Neuronal stem cell (in vitro differentiated cells): Measurements from ENCODE around the gene DCLK1.

Source experiments
- DNase-seq: peaks from one replicate; pipeline ENCODE4 v3.0.0-alpha.2; 2013; ENCODE audit warnings: low spot score
- H2AFZ ChIP-seq: one replicate; pipeline ENCODE4 v1.6.1; 2013; ENCODE audit warnings: mild to moderate bottlenecking, low read length, inconsistent platforms
- H2AK5ac ChIP-seq: 2 replicates; pipeline ENCODE4 v1.6.1; 2013; ENCODE audit warnings: low read depth, mild to moderate bottlenecking, inconsistent platforms, low read length, moderate library complexity, mixed read lengths
- H2BK120ac ChIP-seq: 2 replicates; pipeline ENCODE4 v1.6.1; 2013; ENCODE audit warnings: low read depth, mild to moderate bottlenecking, inconsistent platforms, low read length, moderate library complexity, mixed read lengths
- H2BK12ac ChIP-seq: one replicate; pipeline ENCODE4 v1.6.1; 2013; ENCODE audit warnings: low read length, inconsistent platforms
- H2BK15ac ChIP-seq: 2 replicates; pipeline ENCODE4 v1.6.1; 2013; ENCODE audit warnings: mild to moderate bottlenecking, low read length, inconsistent platforms, mixed read lengths
- H2BK5ac ChIP-seq: one replicate; pipeline ENCODE4 v1.6.1; 2013; ENCODE audit warnings: inconsistent platforms, mild to moderate bottlenecking, low read length, moderate library complexity
- H3K14ac ChIP-seq: one replicate; pipeline ENCODE4 v1.6.1; 2013; ENCODE audit warnings: low read length, inconsistent platforms
- H3K18ac ChIP-seq: 2 replicates; pipeline ENCODE4 v1.6.1; 2013; ENCODE audit warnings: low read length, inconsistent platforms
- H3K23ac ChIP-seq: 2 replicates; pipeline ENCODE4 v1.6.1; 2013; ENCODE audit warnings: low read depth, mild to moderate bottlenecking, mixed read lengths, low read length, inconsistent platforms; ENCODE audit not compliant: poor library complexity
- H3K27ac ChIP-seq: replicated peaks from 3 replicates; pipeline ENCODE4 v1.5.1; 2013; ENCODE audit warnings: low read length, inconsistent platforms
- H3K27me3 ChIP-seq, 3 experiments: 2 replicates each; pipeline ENCODE4 v1.6.1; 2013; ENCODE audit warnings: low read length in 3 of 3, mild to moderate bottlenecking in 2 of 3, inconsistent platforms in 1 of 3, low read depth in 1 of 3, mixed read lengths in 1 of 3, moderate library complexity in 1 of 3; ENCODE audit not compliant: control insufficient read depth in 3 of 3, insufficient read depth in 3 of 3
- H3K36me3 ChIP-seq, 2 donors: replicated peaks in 1 of 2; 2 replicates each; pipeline ENCODE4 v1.6.1; 2013; ENCODE audit warnings: low read length in 2 of 2; ENCODE audit not compliant: control insufficient read depth in 2 of 2, insufficient read depth in 2 of 2
- H3K4ac ChIP-seq: 2 replicates; pipeline ENCODE4 v1.6.1; 2013; ENCODE audit warnings: inconsistent platforms, mild to moderate bottlenecking, low read length, moderate library complexity
- H3K4me1 ChIP-seq, 2 donors: 1 replicate in 1 of 2; 2 replicates in 1 of 2; pipeline ENCODE4 v1.6.1; 2013; ENCODE audit warnings: low read length in 2 of 2, low read depth in 1 of 2; ENCODE audit not compliant: control insufficient read depth in 2 of 2, insufficient read depth in 1 of 2
- H3K4me2 ChIP-seq: one replicate; pipeline ENCODE4 v1.6.1; 2013; ENCODE audit warnings: mild to moderate bottlenecking, low read length, inconsistent platforms; ENCODE audit not compliant: insufficient read depth, poor library complexity, severe bottlenecking
- H3K4me3 ChIP-seq, 2 donors: 2 replicates each; pipeline ENCODE4 v1.5.1; 2013; ENCODE audit warnings: low read length in 2 of 2, mild to moderate bottlenecking in 2 of 2, inconsistent platforms in 1 of 2, moderate library complexity in 1 of 2
- H3K79me1 ChIP-seq: one replicate; pipeline ENCODE4 v1.6.1; 2013; ENCODE audit warnings: low read depth, mild to moderate bottlenecking, inconsistent platforms, low read length, moderate library complexity
- H3K9ac ChIP-seq: one replicate; pipeline ENCODE4 v1.6.1; 2013; ENCODE audit warnings: mild to moderate bottlenecking, low read depth, low read length, inconsistent platforms; ENCODE audit not compliant: poor library complexity
- H3K9me3 ChIP-seq, 2 donors: replicated peaks in 1 of 2; 2 replicates each; pipeline versions ENCODE3 to v1.6.1; 2013; ENCODE audit warnings: low read length in 2 of 2, mild to moderate bottlenecking in 2 of 2, inconsistent platforms in 1 of 2, low read depth in 1 of 2, mixed read lengths in 1 of 2, moderate library complexity in 1 of 2; ENCODE audit not compliant: control insufficient read depth in 2 of 2, insufficient read depth in 1 of 2
- H4K8ac ChIP-seq: one replicate; pipeline ENCODE4 v1.6.1; 2013; ENCODE audit warnings: low read depth, mild to moderate bottlenecking, inconsistent platforms, low read length, moderate library complexity
- H4K91ac ChIP-seq: one replicate; pipeline ENCODE4 v1.6.1; 2013; ENCODE audit warnings: low read length, low read depth, mild to moderate bottlenecking, inconsistent platforms; ENCODE audit not compliant: poor library complexity
- WGBS, 2 donors: extraction: QIAGEN DNeasy Blood & Tissue Kit; methylation state at CpG; one replicate each; pipeline ENCODE4 v1.1.7; 2013; ENCODE audit warnings: missing lambda C conversion rate in 2 of 2, mixed read lengths in 1 of 2; ENCODE audit not compliant: insufficient read length in 2 of 2, insufficient replicate concordance in 1 of 2; ENCODE audit errors: extremely low coverage in 2 of 2; 5-methylcytosine and 5-hydroxymethylcytosine counted together

DCLK1 gene

GRCh38 chr13:36090592-36090991 lies 40.6 kb downstream of the DCLK1 start:
- WGBS, 2 donors: no CpG with 5 or more reads among the region's 7 CpGs

GRCh38 chr13:36089130-36089647 lies 42.0 kb downstream of the DCLK1 start:
- no peaks in the 10 kb centered on the region for H3K36me3 ChIP-seq
- WGBS, 2 donors: no CpG with 5 or more reads among the region's 7 CpGs
- no peak for DNase-seq
- H2BK15ac ChIP-seq: no peak overlapping the region
- H3K4ac ChIP-seq: no peak overlapping the region
- H3K27me3 ChIP-seq: no peaks in the 10 kb centered on the region
- H2BK5ac ChIP-seq: no peak overlapping the region
- no peaks in the 10 kb centered on the region for H3K4me1 ChIP-seq
- H3K9ac ChIP-seq: no peak overlapping the region
- H3K27ac ChIP-seq: no peak overlapping the region
- no peak overlapping the region for H2BK120ac ChIP-seq
- no peak overlapping the region for H2AFZ ChIP-seq
- H3K4me2 ChIP-seq: no peak overlapping the region
- no peak overlapping the region for H3K4me3 ChIP-seq
- H4K91ac ChIP-seq: no peak overlapping the region
- no peak overlapping the region for H3K18ac ChIP-seq
- no peak overlapping the region for H3K23ac ChIP-seq
- H3K9me3 ChIP-seq: no peaks in the 10 kb centered on the region
- no peaks in the 10 kb centered on the region for H3K79me1 ChIP-seq
- no peak overlapping the region for H3K14ac ChIP-seq
- H2BK12ac ChIP-seq: no peak overlapping the region
- H4K8ac ChIP-seq: no peak overlapping the region
- H2AK5ac ChIP-seq: no peak overlapping the region

More at GRCh38 chr13:36090592-36090991, 40.6 kb downstream of the DCLK1 start:
- Histone ChIP-seq H3K14ac (no peak overlapping the region), H3K4ac (no peak overlapping the region), H4K91ac (no peak overlapping the region), H4K8ac (no peak overlapping the region), H3K79me1 (no peaks in the 10 kb centered on the region), H2BK12ac (no peak overlapping the region), H3K4me3 (no peak overlapping the region), H2BK15ac (no peak overlapping the region), H3K4me1 (no peaks in the 10 kb centered on the region), H3K36me3 (no peaks in the 10 kb centered on the region), H2AK5ac (no peak overlapping the region), H3K18ac (no peak overlapping the region), H2BK120ac (no peak overlapping the region), H3K27me3 (no peaks in the 10 kb centered on the region), H3K23ac (no peak overlapping the region), H2AFZ (no peak overlapping the region), H3K9me3 (no peaks in the 10 kb centered on the region), H3K9ac (no peak overlapping the region), H2BK5ac (no peak overlapping the region), H3K4me2 (no peak overlapping the region), H3K27ac (no peak overlapping the region)
- no peak for DNase-seq

- Histone ChIP-seq H2AFZ (no peak overlapping the region), H3K4me1 (no peaks in the 10 kb centered on the region), H2BK15ac (no peak overlapping the region), H3K79me1 (no peaks in the 10 kb centered on the region), H3K4me3 (no peak overlapping the region), H3K27ac (no peak overlapping the region), H3K36me3 (no peaks in the 10 kb centered on the region), H3K9ac (no peak overlapping the region), H3K23ac (no peak overlapping the region), H2BK5ac (no peak overlapping the region), H3K9me3 (no peaks in the 10 kb centered on the region), H4K91ac (no peak overlapping the region), H2AK5ac (no peak overlapping the region), H3K14ac (no peak overlapping the region), H3K4me2 (no peak overlapping the region), H3K4ac (no peak overlapping the region), H2BK12ac (no peak overlapping the region), H4K8ac (no peak overlapping the region), H2BK120ac (no peak overlapping the region), H3K18ac (no peak overlapping the region), H3K27me3 (no peaks in the 10 kb centered on the region)
- DNase-seq: no peak
- no CpG with 5 or more reads among the region's 5 CpGs for WGBS, 2 donors
These were observed 42.7 kb downstream of the DCLK1 start for GRCh38 chr13:36088463-36088862.

- no peak overlapping the region for H3K9ac ChIP-seq
- no peak overlapping the region for H3K4me3 ChIP-seq
- H4K91ac ChIP-seq: no peak overlapping the region
- no peak overlapping the region for H3K18ac ChIP-seq
- H2BK5ac ChIP-seq: no peak overlapping the region
- no peak overlapping the region for H3K14ac ChIP-seq
- no peak overlapping the region for H4K8ac ChIP-seq
- H3K27me3 ChIP-seq: no peaks in the 10 kb centered on the region
- no peak overlapping the region for H2BK120ac ChIP-seq
- H3K9me3 ChIP-seq: no peaks in the 10 kb centered on the region
- H3K4me1 ChIP-seq: no peaks in the 10 kb centered on the region
- no peak overlapping the region for H2AK5ac ChIP-seq
- no CpG with 5 or more reads among the region's 2 CpGs for WGBS, 2 donors
- H2BK12ac ChIP-seq: no peak overlapping the region
- no peak overlapping the region for H3K27ac ChIP-seq
- no peak overlapping the region for H2AFZ ChIP-seq
- DNase-seq: no peak
- H3K23ac ChIP-seq: no peak overlapping the region
- no peaks in the 10 kb centered on the region for H3K79me1 ChIP-seq
- no peak overlapping the region for H2BK15ac ChIP-seq
- H3K36me3 ChIP-seq: no peaks in the 10 kb centered on the region
- H3K4ac ChIP-seq: no peak overlapping the region
- H3K4me2 ChIP-seq: no peak overlapping the region
These were observed 43.2 kb downstream of the DCLK1 start for GRCh38 chr13:36088001-36088400.
